Activated CD4-positive, alpha-beta T cell treated with anti-CD3 and anti-CD28 coated beads, Interleukin-2, amount 50 U/mL, for 48 hours (primary cell): ENCODE measurements around the gene C3orf52.
A peak's percentile ranks its signal among the peaks of the same experiment; 100 is the strongest.

Experiments
- DNase-seq, 2 experiments: peaks; one replicate each; pipeline ENCODE4 v3.0.0-alpha.2; 2020

C3orf52 gene

DNA sequence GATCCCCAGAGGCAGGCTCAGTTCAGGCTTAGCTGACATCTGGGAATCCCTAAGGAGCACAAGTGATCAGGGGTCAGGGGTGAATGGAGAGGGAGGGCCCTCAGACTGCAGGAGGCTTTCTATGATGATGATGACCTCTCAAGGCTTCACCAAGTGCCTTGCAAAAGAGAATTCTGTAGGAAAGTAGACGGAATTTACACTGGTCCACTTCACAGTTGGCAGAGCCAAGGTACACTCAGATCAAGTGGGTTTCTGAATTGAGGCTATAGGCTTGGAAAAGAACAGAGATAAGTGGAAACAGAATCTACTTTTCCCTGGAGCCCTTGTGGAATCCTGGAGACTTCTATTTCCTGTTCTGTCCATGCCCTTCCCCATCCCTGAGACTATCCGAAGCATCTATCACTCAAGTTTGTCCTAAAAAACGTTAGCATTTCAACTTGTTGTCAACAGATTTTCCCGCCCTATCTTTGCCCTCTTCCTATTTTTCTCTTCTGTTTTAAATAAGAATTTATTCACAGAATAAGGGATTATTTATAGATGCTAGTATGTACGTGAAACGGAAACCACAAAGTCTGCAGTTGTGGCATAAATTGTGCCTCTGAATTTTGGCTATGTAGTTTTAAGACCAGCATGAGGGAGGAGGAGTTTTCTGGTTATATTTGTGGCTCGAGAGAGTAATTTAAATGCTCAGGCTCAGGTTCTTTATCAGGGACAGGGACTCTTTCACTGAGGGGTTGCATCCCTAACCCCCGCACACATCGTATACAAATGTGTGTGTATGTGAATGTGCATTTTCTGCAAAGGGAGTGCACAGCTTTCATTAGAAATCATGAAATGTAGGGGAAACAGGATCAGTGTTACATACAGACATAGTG is 34.0 kb downstream of the C3orf52 start:
- DNase-seq, result no peak

DNA sequence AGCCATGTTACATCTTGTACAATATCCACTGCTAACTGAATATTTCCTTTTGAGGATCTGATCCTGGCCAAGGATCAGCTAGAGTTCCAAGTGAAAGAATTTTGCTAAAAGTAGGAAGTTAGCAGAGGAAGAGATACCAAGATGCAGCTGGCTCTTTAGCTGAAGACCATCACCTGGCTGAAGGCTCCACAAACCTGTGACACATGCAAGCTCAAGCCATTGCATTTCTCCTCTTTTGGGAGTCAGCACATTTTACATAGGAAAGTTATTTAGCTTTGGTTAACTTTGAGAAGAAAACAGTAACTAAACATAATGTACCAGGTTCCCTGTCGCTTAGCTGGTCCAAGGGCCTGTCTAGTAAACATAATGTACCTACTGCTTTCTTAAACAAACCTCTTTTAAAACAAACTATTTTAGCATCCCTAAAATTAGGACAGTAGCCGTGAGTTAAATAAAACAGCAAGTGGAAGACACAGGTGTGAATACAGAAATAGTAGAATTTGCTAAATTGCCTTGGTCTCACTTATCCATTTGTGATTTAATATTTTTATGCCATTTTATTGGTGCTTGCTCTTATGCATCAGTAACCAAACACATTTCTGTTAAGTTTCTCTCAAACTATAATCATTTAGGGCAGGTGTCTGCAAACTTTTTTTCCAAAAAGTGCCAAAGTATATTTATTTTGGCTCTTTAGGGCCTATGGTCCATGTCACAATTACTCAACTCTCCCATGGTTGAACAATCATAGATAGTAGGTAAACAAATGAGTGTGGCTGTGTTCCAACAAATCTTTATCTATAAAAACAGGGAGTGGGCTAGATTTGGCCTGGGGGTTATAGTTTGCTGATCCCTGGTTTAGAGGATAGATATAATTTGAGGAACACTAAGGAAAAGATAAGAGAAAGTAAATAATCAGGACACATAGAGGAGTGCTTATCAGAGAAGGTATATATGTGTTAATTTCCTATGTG is 35.7 kb downstream of the C3orf52 start:
- DNase-seq, result no peak

DNA sequence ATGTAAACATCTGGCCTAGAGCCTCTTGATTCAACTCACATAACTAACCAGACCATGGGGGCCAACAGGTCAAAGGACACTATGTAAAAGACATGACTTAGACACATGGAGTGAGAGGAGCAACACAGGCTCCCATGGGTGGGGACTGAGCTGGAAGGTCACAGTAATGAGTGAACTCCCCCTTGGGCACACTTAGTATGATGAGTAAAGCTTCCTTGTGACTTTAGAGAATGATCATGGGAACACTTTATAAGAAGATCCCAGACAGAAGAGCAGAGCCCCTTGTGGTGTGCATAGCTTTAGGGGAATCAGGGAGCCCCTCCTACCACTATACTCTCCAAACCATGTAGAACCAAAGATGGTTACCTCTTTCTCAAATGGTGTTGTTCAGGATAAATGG is 36.7 kb downstream of the C3orf52 start:
- no peak for DNase-seq

DNA sequence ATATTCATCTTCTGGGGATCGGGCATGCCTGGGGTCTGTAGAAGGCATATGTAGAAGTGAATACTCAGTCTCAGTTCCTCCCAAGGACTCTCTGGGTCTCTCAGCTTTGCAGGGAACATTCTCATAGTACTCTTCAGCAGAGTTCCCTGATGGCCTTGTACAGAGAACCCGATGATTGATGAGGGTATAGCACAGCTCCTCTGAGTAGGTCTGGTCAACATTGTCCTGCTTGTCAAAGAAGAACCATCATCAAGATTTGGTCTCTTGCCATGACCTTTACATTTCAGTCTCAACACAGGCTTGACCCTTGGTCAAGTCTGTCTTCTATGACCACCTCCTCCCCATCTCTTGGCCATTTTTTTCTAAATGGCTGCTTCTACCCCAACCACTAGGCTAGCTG is 37.4 kb downstream of the C3orf52 start:
- no peak for DNase-seq

DNA sequence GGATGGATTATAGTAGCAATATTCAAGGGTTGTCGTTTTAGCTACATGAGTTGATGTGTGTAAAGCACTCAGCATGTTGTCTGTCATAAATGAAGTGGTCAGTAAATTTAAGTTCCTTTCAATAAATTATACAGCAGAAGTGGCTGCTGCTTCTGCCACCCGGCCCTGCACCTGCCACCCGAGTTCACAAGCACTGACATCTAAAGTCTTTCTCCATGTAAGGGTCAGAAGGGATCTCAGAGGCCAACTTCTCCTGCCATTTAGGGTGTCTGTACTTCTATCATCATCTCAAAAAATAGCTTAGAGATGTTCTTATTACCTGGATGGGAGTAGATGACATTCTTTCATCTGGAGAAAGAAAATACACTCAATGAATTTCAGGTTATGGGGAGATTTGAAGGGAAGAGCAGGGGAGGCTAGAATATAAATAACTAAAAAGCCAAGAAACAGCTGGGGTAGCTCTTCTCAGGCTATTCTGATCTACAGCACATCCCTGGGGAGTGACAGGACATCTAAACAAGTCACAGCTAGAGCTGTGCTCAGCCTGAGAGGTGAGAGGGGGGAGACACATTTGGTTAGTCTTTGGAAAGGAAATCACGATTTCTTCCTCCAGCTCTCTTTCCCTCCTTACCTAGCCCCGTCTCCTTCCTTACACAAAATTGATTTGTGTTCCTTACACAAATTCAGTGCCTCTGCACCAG is 38.9 kb downstream of the C3orf52 start:
- DNase-seq, result no peak

DNA sequence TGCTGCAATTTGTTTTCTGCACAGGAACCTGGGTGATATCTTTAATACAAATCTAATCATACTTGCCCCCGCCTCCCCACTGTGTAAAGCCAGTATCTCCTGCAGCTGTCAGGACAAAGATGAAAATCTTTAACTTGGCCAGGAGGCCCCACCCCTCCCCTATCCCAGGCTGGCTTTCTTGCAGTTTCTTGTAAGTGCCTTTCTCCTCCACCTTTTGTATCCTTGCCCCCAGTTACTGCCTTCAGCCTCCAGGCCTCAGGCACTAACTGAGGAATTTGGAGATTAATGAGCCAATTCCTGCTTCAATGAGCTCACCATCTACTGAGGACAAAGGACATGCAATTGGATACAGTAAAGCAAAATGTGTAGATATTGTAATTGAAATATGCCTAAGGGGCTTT is 40.3 kb downstream of the C3orf52 start:
- DNase-seq, result no peak

DNA sequence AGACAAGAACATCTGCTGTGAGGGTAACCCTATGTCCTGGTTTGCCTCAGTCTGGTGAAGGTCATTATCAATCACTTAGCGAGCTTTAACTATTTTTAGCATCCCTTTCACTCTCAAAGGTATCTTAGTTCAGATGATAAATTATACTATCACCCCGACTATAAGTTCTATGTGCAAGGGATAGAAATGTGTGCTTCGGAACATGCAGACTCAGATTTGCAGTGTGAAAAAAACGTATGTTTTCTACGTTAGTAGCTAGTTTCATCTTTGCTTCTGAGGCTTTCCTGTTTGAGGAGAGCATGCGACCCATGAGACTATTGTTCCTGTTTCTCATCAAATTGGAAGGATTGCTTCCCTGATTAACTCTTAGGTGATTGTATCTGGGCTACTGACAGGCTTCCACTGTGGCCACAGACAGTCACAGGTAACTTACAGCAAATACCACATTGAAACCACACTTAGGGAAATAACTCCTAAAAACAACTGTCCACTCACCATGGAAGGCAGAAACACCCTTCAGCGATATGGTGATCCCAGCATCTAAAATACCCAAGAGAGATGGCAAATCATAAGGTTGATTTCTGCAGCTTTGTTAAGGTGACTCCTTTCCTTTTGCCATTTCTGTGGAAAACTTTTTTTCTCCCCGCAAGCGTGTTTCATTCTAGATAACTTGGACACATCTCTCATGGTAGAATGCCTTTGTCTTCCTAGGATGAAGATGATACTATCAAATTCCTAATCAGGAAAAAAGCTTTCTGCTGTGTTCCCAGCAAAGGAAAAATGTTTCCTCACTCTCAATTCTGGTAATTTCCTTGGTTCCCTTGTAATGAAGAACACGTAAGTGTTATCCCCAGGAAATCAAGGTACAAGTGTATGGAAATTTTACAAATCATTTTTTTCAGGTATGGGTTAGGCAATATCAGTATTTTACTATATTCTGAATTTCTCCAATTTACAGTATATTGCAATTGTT is 41.6 kb downstream of the C3orf52 start:
- DNase-seq, result no peak

DNA sequence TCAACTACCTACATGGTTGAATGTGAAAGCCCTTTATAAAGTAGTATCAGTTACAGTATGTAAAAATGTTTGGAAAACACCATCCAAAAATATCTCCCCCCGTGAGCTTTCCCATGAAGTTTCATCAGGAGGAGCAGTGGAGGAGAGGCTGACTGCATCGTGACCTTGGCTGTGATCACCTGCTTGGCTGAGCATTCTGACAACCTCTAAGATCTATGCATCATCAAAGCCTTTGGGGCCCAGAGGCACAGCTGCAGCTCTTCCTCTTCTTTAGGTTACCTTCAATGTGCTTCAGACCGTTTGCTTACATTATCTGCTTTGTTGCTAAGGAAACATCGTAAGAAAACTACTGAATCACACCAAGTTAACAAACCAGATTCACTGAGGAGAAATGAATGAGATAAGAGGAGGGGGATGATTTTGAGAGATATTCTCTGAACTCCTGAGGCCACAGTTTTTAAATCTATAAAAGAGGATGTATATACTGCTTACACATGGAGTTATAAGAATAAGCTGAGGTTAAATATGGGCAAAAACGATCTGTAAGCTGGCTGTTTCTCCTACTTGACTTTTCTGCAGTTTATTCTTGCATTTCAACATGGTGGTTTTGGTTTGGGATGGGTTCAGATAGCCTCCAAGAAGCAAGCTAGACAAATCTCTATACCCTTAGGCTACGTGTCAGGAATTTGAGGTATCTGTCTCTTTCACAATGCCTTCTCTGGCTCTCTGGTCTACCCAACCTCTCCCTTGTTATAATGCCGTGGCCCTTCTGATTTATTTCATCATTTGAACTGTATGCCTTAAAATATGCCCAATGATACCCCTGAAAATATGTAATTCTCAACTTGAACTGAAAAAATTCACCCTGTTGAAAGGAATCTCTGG is 42.9 kb downstream of the C3orf52 start:
- peak; percentile 28 to 44 for DNase-seq

DNA sequence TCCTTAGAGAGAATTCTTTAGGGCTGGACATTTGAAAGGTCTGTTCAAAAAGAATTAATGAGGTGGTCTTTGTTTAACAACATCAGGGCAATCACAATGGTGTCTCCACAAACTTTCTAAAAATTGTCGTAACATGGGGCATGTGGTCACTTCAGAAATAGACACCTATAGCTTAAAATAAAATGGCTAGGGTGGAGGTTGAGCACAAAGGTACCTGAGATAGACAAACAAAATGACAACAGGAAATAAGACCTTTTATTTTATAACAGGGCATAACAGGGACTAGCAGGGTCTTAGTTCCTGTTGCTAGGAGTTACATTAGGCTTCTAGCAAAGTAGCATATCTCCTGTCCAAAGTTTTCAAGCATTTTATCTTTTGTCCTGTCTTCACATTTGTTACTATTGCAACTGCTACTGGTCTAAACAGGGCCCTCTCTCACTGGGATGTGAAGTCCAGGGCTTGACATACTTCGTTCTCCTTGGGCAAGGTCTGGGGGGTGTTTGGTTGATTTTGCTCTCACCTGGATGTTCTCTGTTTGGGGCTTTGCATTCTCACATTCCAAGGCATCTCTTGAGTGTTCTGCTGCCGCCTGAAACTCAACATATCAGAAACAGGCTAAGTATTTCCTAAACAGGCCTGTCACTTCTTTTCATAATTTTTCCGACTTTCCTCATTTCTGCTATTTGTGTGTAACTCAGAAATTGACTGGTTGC is 43.9 kb downstream of the C3orf52 start:
- DNase-seq, result no peak

DNA sequence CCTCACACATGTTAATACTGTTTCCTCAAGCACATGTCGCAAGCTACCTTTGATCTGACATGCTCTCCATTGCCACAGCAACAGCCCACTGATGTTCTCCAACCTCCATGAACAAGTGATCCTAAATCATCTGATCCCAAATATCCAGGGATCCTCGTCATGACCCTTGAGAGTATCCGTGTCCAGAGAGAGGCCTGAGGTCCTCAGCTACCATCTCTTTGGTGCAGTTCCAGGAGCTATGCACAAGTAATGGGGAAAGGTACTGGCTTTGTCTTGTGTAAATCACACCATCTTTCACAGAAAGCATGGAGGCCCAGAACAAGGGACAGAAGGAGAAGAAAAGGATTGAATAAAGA is 44.4 kb downstream of the C3orf52 start:
- no peak for DNase-seq

DNA sequence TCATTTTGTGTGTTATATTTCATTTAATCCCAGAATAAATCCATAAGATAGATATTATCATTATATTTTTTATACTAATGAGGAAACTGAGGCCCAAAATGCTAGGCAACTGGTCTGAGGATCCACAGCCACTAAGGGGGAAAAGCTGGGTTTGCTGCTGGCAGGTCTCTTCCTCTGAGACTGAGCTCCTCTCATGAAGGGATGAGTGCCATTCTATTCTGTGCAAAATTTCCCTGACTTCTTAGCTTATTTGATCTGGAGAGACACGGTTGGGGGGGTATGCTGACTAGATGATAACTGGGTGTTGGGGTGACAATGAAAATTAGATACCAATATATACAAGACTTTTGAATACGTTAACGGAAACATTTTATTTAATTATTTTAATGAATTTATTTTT is 44.9 kb downstream of the C3orf52 start:
- no peak for DNase-seq

DNA sequence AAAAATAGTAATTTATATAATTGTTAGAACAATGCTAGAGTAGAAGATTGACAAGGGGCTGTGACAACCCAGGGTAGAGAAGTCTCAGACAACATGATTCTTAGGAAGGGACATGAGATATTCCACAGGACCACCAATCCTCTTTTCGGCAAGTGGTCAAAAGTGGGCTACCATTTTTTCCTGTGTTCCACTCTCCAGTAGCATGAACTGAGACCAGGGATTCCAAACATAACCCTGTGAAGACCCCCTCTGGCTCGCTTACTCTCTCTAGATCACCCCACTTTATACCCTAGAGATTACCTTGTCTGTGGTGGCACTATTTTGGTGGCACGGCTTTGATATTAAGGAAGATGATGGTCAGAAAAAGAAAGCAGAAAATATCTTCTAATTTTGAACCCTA is 45.9 kb downstream of the C3orf52 start:
- DNase-seq, result no peak

DNA sequence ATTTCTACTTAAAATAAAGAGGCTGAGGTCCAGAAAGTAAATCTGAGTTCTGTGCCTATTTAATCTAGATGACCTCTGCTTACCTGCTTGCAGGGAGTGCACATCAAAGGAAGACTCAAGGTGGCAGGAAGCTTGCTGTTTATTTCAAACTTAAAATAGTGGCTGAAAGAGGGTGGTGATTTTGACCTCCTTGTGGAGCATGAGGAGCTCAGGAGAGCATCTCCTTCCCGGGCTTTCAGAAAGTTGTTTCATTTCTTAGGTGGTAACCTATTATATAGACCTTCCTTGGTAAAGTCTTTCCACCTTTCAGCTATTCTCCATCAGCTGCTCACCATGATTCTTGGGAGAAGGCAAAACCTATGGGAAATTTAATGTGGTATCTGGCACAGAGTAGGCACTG is 46.4 kb downstream of the C3orf52 start:
- DNase-seq, result no peak

DNA sequence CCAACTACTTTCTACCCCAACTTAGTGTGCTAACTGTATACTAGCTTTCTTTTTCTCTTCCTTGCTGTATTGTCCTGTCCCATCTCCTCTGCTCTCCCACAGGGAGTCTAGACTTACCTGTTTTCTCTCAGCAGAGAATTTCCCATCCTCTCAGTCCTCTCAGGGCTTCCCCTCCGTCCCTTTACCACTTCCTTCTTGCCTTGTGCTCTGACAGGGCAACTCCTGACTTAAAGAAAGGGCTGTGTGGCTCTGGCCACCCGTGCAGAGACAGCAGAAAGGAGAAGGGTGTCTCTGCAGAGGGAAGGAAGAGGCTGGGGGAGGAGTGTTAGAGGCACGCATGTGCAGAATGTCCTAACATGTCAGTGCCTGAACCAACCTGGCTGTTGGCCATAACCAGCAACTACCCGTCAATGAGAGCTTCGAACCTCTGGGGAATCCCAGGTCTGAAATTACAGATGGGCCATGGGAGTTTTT is 46.8 kb downstream of the C3orf52 start, which contains the start of gene GCSAM:
TSS of gene GCSAM (minus strand) at position 274 of the 474 bp plus-strand sequence. CDS start at position 146, 128 bp downstream.
- DNase-seq, result peak; percentile 61 to 72

DNA sequence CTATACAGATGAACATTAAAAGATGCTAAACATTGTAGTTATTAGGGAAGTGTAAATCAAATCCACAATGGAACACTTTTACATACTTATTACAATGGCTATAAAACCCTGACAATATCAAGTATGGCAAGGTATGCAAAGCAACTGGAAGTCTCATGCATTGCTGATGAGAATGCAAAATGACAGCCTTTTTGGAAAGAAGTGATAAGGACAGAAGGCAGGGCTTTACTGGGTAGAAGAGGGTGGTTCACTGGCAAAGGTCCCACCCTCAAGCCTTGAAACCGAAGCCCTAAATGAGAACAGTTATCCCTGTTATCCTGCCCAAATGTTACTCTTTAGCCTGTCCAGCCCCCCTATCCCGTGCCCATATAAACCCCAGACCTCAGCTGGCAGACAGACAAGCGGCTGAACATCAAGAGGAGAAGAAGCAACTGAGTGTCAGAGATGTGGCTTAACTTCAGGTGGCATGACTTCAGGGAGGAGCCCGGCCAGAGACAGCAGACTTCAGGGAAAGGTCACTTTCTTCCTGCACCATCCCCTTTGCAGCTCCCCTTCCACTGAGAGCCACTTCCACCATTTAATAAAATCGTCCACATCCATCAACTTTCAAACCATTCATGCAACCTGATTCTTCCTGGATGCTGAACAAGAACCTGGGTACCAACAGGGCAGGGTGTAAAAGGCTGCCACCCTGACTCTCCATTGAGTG is 47.6 kb downstream of the C3orf52 start:
- no peak for DNase-seq

DNA sequence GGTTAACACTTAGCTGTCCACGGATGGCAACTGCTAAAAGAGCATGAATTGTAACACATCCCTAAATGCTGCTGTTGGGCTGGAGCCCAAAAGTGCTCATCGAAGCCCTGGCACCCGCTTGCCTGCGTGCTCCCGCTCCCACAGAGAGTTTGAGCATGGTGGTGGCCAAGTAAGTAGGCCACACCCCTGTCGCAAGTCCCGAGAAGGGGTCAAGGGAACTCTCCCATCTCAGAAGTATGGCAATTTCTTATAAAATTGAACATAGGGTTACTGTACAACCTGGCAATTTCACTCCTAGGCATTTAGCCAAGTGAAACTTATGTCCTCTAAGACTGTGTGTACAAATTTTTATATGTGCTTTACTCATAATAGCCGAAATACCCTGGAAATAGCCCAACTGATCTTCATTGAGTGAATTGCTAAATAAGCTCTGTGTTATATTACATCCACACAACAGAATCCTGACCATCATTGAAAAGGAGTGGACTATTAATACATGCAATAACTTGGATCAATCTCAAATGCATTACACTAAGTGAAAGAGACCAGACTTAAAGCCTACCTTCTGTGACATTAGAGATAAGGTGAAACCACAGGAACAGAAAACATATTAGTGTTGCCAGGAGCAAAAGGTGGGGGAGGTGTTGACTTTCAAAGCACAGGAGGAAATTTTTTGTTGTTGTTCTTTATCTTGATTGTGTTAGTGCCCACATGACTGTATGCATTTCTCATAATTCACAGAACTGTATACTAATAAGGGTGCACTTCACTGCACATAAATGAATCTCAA is 48.3 kb downstream of the C3orf52 start:
- DNase-seq, result no peak

DNA sequence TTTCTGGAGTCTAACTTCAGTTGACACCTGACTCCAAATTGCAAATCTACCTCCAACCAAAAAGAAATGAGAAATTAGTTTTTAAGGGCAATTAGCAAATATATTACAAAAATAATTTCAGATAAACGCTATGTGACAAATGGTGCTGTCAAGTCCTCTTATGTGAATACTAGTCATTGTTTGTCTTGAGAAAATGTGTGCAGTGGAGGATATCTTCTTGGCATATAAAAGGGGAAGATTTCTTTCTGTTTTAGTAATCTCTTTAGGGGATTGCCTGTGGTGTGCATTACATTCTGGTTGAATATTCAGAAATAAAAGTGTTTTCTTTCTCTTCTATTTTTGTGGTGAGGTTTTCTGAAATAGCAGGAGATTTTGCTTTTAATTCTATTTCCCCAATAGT is 49.9 kb downstream of the C3orf52 start:
- DNase-seq, result no peak

DNA sequence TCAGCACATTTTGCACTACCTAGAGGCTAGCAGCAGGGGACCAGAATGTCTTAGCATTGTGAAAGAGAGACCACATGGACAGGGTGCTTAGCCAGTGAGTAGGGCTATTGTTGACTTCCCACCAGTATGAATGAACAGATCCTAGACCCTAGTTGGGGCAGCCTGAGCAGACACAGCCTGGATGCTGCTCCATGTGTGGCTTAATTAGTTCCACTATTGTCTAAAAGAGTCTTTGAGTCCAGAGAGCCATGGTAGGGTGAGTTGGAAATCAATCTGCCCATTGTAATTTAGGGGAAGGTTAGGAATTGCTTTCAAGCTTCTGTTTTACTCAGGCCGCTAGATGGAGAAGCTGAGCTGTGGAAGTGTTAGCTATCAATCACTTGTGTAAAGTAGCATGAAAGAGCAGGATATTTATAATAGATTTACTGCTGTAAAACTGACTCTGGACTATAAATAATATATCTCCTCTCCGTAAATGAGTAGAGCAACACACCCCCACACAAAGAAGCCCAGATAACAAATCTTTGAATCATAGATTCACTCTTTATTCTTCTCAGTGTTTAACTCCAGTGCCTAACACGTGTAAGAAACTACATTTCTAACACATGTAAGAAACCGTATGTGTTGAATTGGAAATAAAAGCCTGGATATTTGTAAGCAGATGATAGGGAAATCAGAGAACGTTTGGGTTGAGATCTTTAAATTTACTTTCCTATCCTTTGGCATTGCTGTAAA is 50.9 kb downstream of the C3orf52 start:
- DNase-seq, result peak in 1 of 2 experiments; percentile 49
